ENCODE measurements around the gene EGFL7.

EGFL7 gene

GRCh38 chr9:136692185-136693134 is 29.7 kb downstream of the EGFL7 start:
- no peak overlapping the region for H3K4me3 ChIP-seq (ENCODE audit: control insufficient read depth, low read depth, low read length)
- no peak for DNase-seq (ENCODE audit: low read depth)
- TF ChIP-seq CTCF (IDR thresholded peaks at IDR 0.05; ENCODE audit: control insufficient read depth, insufficient read depth, low read depth, low read length, missing control alignments) = no peak

- DNase-seq (ENCODE audit: low read depth) = no peak
- no peak overlapping the region for H3K4me3 ChIP-seq (ENCODE audit: control insufficient read depth, low read depth, low read length)
- TF ChIP-seq CTCF (IDR thresholded peaks at IDR 0.05; ENCODE audit: control insufficient read depth, insufficient read depth, low read depth, low read length, missing control alignments) = no peak
Observed at GRCh38 chr9:136693135-136693489, 30.4 kb downstream of the EGFL7 start.

- no peak for DNase-seq (ENCODE audit: low read depth)
- TF ChIP-seq CTCF (IDR thresholded peaks at IDR 0.05; ENCODE audit: control insufficient read depth, insufficient read depth, low read depth, low read length, missing control alignments) = no peak
Observed at GRCh38 chr9:136693490-136694162, 30.9 kb downstream of the EGFL7 start.

GRCh38 chr9:136694163-136694871 is 31.6 kb downstream of the EGFL7 start:
- DNase-seq (ENCODE audit: low read depth) = no peak
- H3K4me3 ChIP-seq (ENCODE audit: control insufficient read depth, low read depth, low read length) = no peak overlapping the region
- TF ChIP-seq CTCF (IDR thresholded peaks at IDR 0.05; ENCODE audit: control insufficient read depth, insufficient read depth, low read depth, low read length, missing control alignments) = peak; percentile 78

More at GRCh38 chr9:136693490-136694162, 30.9 kb downstream of the EGFL7 start:
- H3K4me3 ChIP-seq (ENCODE audit: control insufficient read depth, low read depth, low read length) = no peak overlapping the region

GRCh38 chr9:136694872-136695247 is 32.1 kb downstream of the EGFL7 start:
- DNase-seq (ENCODE audit: low read depth) = no peak
- H3K4me3 ChIP-seq (ENCODE audit: control insufficient read depth, low read depth, low read length) = no peak overlapping the region
- TF ChIP-seq CTCF (IDR thresholded peaks at IDR 0.05; ENCODE audit: control insufficient read depth, insufficient read depth, low read depth, low read length, missing control alignments) = no peak

- TF ChIP-seq CTCF (IDR thresholded peaks at IDR 0.05; ENCODE audit: control insufficient read depth, insufficient read depth, low read depth, low read length, missing control alignments) = no peak
- DNase-seq (ENCODE audit: low read depth) = no peak
- H3K4me3 ChIP-seq (ENCODE audit: control insufficient read depth, low read depth, low read length) = no peak overlapping the region
Observed at GRCh38 chr9:136695435-136695895, 32.7 kb downstream of the EGFL7 start.

Data from AG09309 (cell line).